Measurements from ENCODE around the gene FDXR. TPM values are rescaled to one million over a fixed set of nuclear protein-coding genes. Genes with fewer than 3 reads are reported as not detected.
"Not testable (repeated sequence)": the region's sequence is repeated elsewhere in the genome, so short reads cannot be mapped to it uniquely, and the experiment has no call there.

FDXR gene
- total RNA-seq, 1 donor, result 20.7 TPM

- peak overlapping the region; percentile 86 for H3K4me3 ChIP-seq (ENCODE audit: low read depth, low read length)
- DNase-seq (ENCODE audit: low read depth), result no peak
- no peak for TF ChIP-seq CTCF (IDR thresholded peaks at IDR 0.05; ENCODE audit: insufficient read depth, low read depth, low read length)
These were observed 1.3 kb downstream of the FDXR start for GRCh38 chr17:74871356-74872076.

GRCh38 chr17:74870512-74870911 lies 2.3 kb downstream of the FDXR start:
- no peak overlapping the region for H3K4me3 ChIP-seq (ENCODE audit: low read depth, low read length)
- no peak for TF ChIP-seq CTCF (IDR thresholded peaks at IDR 0.05; ENCODE audit: insufficient read depth, low read depth, low read length)
- DNase-seq (ENCODE audit: low read depth), result peak; percentile 66

- DNase-seq (ENCODE audit: low read depth); H3K4me3 ChIP-seq (ENCODE audit: low read depth, low read length): not testable (repeated sequence)
These were observed 2.8 kb downstream of the FDXR start for GRCh38 chr17:74870028-74870427.

GRCh38 chr17:74868908-74869255 lies 3.9 kb downstream of the FDXR start:
- no peak for TF ChIP-seq CTCF (IDR thresholded peaks at IDR 0.05; ENCODE audit: insufficient read depth, low read depth, low read length)
- DNase-seq (ENCODE audit: low read depth), result no peak
- H3K4me3 ChIP-seq (ENCODE audit: low read depth, low read length), result no peak overlapping the region

- H3K4me3 ChIP-seq (ENCODE audit: low read depth, low read length), result no peak overlapping the region
- no peak for DNase-seq (ENCODE audit: low read depth)
- no peak for TF ChIP-seq CTCF (IDR thresholded peaks at IDR 0.05; ENCODE audit: insufficient read depth, low read depth, low read length)
These were observed 4.4 kb downstream of the FDXR start for GRCh38 chr17:74868251-74868907.

DNA sequence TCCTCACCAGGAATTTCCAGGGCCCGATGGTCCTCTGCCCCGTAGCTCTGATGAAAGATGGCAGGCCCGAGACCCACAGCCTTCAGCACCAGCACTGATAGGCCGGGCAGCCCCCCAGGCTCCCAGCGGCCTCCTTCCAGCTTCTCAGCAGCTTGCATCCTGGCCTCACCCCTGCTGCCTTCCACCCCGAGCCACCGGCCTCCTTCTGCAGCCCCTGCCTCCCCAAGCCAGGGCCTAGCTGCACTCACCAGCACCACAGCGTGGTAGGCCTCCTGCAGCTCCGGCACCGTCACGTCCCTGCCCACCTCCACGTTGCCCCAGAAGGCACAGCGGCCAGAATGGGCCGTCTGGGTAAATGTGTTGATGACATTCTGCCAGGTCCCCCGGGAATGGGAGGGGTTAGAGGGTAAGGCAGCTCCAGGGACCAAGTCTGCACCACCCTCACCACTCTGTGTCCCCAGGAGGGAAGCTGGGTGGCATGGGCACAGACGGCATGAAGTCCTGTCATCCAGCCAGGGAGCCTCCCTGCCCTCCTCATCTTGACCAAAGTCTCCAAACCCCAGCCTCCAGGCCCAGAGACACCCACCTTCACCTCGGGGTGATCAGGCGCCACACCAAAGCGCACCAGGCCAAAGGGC lies 6.5 kb downstream of the FDXR start:
- TF ChIP-seq CTCF (IDR thresholded peaks at IDR 0.05; ENCODE audit: insufficient read depth, low read depth, low read length), result no peak
- H3K4me3 ChIP-seq (ENCODE audit: low read depth, low read length), result no peak overlapping the region
- no peak for DNase-seq (ENCODE audit: low read depth)

DNA sequence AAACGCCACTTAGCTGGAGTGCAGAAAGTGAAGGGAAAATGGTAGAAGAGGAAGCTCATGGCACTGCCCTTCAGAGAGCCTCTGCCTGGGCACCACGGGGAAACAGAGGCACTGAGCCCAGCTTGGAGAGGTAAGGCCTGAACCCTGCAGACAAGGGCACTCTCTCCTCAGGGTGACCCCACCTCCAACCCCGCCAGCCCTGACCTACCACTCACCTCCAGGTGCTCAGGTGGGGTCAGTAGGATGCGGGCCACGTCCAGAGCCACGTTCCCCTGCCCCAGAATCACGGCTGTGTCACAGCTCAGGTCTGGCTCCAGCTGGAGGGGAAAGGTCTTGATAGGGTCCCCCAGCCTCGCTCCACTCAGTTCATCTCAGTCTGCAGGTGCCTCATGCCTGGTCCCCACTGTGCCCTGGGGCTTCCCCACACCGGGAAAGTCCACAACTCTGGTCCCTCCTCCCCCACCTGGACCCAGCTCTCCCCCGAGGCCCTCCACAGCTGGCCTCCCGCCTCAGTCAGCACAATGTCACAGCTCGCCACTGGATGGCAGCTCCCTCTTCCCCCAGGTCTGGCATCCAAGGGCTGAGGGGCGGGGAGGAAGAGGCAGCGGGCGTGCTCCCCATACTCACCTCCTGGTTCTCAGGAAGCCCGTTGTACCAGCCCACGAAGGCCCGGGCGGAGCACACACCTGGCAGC lies 7.1 kb downstream of the FDXR start:
- no peak for TF ChIP-seq CTCF (IDR thresholded peaks at IDR 0.05; ENCODE audit: insufficient read depth, low read depth, low read length)
- DNase-seq (ENCODE audit: low read depth), result no peak
- no peak overlapping the region for H3K4me3 ChIP-seq (ENCODE audit: low read depth, low read length)
